Measurements from ENCODE around the gene SDC4. TPM values are rescaled to one million over a fixed set of nuclear protein-coding genes. Genes with fewer than 3 reads are reported as not detected.

Gene SDC4
- total RNA-seq, 1 donor from 2014 or later = 62.6 TPM

- intact Hi-C loops (cut with DNase I) = no loop called here
- TF ChIP-seq CTCF (IDR thresholded peaks at IDR 0.05) (no peak), POLR2A (IDR thresholded peaks at IDR 0.05) (no peak), POLR2AphosphoS5 (IDR thresholded peaks at IDR 0.05; ENCODE audit: insufficient read depth in 1 of 2, low read depth in 1 of 2) (no peak)
- Histone ChIP-seq H3K36me3 (no peaks in the 10 kb centered on the region), H3K27me3 (no peaks in the 10 kb centered on the region), H3K4me1 (peaks cover 8% of the 10 kb centered on the region), H3K9me3 (no peaks in the 10 kb centered on the region), H3K4me3 (no peak overlapping the region), H3K27ac (no peak overlapping the region)
- DNase-seq (ENCODE audit: extremely low spot score in 2 of 2) = no peak
These were observed 27.2 kb downstream of the SDC4 start for GRCh38 chr20:45320948-45321595.

- intact Hi-C loops (cut with DNase I) = loop anchor here (2.0 to 5.0 kb wide), 2 partner anchors 118 to 453 kb away; no protein-coding TSS in a partner anchor
- TF ChIP-seq POLR2A (IDR thresholded peaks at IDR 0.05) = no peak
- TF ChIP-seq POLR2AphosphoS5 (IDR thresholded peaks at IDR 0.05; ENCODE audit: insufficient read depth in 1 of 2, low read depth in 1 of 2) = no peak
- no peak for TF ChIP-seq CTCF (IDR thresholded peaks at IDR 0.05)
- Histone ChIP-seq H3K27ac (no peak overlapping the region), H3K4me1 (peaks cover 8% of the 10 kb centered on the region), H3K36me3 (no peaks in the 10 kb centered on the region), H3K27me3 (no peaks in the 10 kb centered on the region), H3K9me3 (no peaks in the 10 kb centered on the region), H3K4me3 (no peak overlapping the region)
- no peak for DNase-seq (ENCODE audit: extremely low spot score in 2 of 2)
These were observed 29.3 kb downstream of the SDC4 start for GRCh38 chr20:45318948-45319347.

GRCh38 chr20:45318386-45318939 is 29.8 kb downstream of the SDC4 start:
- H3K27me3 ChIP-seq = no peaks in the 10 kb centered on the region
- no peaks in the 10 kb centered on the region for H3K9me3 ChIP-seq
- peaks cover 8% of the 10 kb centered on the region for H3K4me1 ChIP-seq
- H3K4me3 ChIP-seq = no peak overlapping the region
- no peak for DNase-seq (ENCODE audit: extremely low spot score in 2 of 2)
- TF ChIP-seq POLR2A (IDR thresholded peaks at IDR 0.05) (no peak), CTCF (IDR thresholded peaks at IDR 0.05) (no peak), POLR2AphosphoS5 (IDR thresholded peaks at IDR 0.05; ENCODE audit: insufficient read depth in 1 of 2, low read depth in 1 of 2) (no peak)
- intact Hi-C loops (cut with DNase I) = loop anchor here (2.0 to 5.0 kb wide), 2 partner anchors 118 to 454 kb away; no protein-coding TSS in a partner anchor
- no peaks in the 10 kb centered on the region for H3K36me3 ChIP-seq
- H3K27ac ChIP-seq = no peak overlapping the region

- Histone ChIP-seq H3K27ac (no peak overlapping the region), H3K36me3 (no peaks in the 10 kb centered on the region), H3K4me3 (no peak overlapping the region), H3K27me3 (no peaks in the 10 kb centered on the region), H3K4me1 (peaks cover 8% of the 10 kb centered on the region), H3K9me3 (no peaks in the 10 kb centered on the region)
- no peak for DNase-seq (ENCODE audit: extremely low spot score in 2 of 2)
- no peak for TF ChIP-seq POLR2A (IDR thresholded peaks at IDR 0.05)
- no peak for TF ChIP-seq CTCF (IDR thresholded peaks at IDR 0.05)
- no peak for TF ChIP-seq POLR2AphosphoS5 (IDR thresholded peaks at IDR 0.05; ENCODE audit: insufficient read depth in 1 of 2, low read depth in 1 of 2)
- intact Hi-C loops (cut with DNase I) = loop anchor here (2.0 to 5.0 kb wide), 2 partner anchors 119 to 454 kb away; no protein-coding TSS in a partner anchor
These were observed 30.4 kb downstream of the SDC4 start for GRCh38 chr20:45317826-45318225.

Data from vagina (tissue), 2 donors.